Ureter (tissue), 1 donor: ENCODE measurements around the gene TENM3. TPM values are rescaled to one million over a fixed set of nuclear protein-coding genes. Genes with fewer than 3 reads are reported as not detected.

Source experiments
- DNase-seq: peaks from one replicate; pipeline ENCODE4 v3.0.0-alpha.2; 2020; ENCODE audit warnings: low spot score
- total RNA-seq: library from RNA; stranded (reverse); gene quantifications from one replicate; pipeline ENCODE4 v1.2.4, GENCODE V29; 2023
- donor health status: DM: yes; HTN: yes; CAD: no.

The TENM3 gene
- total RNA-seq, 1 donor from 2014 or later: 0.96 TPM

- no peak for DNase-seq
Measured at GRCh38 chr4:182513587-182514291, 270.5 kb downstream of the TENM3 start.

GRCh38 chr4:182518421-182518820, 275.2 kb downstream of the TENM3 start:
- no peak for DNase-seq

- no peak for DNase-seq
Measured at GRCh38 chr4:182519528-182519927, 276.3 kb downstream of the TENM3 start.

DNA sequence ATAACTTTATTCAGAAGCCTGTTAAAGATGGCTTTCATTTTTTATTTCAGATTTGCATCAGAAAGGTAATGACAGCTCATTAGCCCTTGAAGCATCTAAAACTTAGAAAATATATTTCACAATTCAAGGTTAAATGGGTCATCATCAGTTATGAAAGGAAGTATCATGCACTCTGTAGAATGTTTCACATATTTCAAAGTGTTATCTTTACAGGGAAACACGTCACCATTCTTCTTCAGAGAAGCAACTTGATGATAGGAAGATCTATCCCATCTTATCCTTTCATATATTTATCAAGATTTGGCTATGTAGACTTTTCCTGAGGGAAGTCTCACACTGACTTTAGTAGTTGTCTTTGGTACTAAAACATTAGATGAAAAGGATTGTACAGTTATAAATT, 277.8 kb downstream of the TENM3 start:
- DNase-seq: no peak

GRCh38 chr4:182528819-182529218, 285.6 kb downstream of the TENM3 start:
- no peak for DNase-seq

DNA sequence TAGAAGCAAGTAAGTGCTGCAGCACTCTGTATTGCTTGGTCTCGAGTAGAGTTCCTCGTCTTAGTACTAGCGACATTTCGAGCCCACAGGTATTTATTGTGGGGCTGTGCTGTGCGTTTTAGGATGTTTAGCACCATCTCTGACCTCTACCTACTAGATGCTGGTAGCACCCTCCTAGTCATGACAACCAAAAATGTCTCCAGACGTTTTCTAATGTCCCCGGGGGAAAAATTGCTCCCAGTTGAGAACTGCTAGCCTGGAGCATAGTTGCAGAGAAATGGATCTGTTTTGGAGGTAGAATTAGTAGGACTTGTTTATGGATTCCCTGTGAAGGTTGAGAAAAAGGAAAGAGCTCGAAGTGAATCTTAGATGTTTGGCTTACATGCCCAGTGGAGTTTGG, 287.2 kb downstream of the TENM3 start:
- DNase-seq: no peak

- no peak for DNase-seq
Measured at GRCh38 chr4:182531555-182532162, 288.5 kb downstream of the TENM3 start.

GRCh38 chr4:182532441-182532840, 289.2 kb downstream of the TENM3 start:
- no peak for DNase-seq

- no peak for DNase-seq
Measured at GRCh38 chr4:182533964-182534363, 290.8 kb downstream of the TENM3 start.

GRCh38 chr4:182536221-182536811, 293.1 kb downstream of the TENM3 start:
- DNase-seq: no peak

DNA sequence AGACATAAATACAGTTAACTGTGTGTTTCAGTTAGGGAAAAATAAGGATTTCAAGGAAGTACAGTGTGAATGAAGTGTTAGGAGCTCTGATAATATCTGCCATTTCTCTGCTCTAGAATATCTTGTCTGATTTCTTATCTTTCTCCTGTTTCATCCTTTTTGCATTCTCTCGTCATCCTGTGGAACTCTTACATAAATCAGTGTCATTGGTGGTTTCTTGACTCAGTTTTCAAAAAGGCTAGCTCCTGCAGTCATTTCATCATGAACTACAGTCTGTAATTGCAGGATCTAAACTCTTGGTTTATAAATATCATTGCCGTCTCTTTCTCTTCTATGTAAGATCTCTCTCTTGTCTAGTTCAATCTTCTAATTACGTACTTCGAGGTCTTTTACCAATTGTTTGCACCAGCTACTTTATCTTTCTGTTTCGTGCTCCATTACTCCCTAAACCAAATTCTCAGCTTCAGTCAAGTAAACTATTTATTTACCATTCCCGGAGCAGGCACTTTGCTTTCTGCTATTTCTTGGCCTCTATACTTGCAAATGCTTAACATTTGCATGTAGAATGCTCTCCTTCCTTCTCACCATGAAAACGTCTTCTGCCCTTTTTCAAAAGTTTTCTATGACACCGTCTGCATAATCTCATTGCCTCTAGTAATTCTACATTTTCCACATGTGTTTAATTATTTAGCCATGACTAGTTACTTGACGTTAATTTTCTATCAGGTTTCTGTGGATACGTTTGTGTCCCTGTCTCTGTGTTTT, 294.0 kb downstream of the TENM3 start:
- no peak for DNase-seq

GRCh38 chr4:182538031-182538430, 294.8 kb downstream of the TENM3 start:
- DNase-seq: no peak

DNA sequence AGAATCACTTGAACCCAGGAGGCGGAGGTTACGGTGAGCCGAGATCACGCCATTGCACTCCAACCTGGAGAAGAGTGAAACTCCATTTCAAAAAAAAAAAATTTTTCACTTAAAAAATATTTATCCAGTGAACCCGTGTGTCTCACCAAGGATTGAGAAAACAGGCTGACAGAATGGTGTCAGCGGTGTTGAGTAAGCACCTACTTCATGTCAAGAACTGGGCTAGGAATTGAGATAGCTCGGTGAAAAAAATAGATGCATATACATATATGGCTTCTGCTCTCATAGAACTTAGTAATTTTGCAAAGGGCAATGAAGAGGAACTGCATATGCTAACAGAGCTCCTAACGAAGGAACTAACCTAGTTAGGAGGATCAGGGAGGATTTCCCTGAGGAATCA, 297.3 kb downstream of the TENM3 start:
- DNase-seq: no peak

DNA sequence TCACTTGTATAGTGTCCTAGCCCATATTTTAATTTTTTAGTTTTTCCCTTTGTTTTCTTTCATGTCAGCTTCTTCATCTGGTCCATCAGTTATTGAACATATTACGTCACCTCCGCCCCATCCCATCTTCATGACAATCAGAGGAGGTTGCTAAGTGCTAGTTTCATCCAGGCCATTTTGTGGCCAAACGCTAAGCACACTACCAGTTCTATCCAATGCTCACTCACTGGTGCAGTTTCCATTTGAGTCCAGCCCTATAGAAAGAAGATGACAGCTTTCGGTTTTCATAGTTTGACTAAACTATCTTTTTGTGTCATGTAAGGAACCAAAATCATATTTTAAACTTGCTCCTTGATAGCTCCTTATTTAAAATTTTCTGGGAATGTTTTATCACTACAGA, 304.2 kb downstream of the TENM3 start:
- DNase-seq: no peak

GRCh38 chr4:182548156-182548555, 305.0 kb downstream of the TENM3 start:
- no peak for DNase-seq

GRCh38 chr4:182549356-182549755, 306.2 kb downstream of the TENM3 start:
- DNase-seq: no peak

GRCh38 chr4:182552948-182553347, 309.7 kb downstream of the TENM3 start:
- no peak for DNase-seq

DNA sequence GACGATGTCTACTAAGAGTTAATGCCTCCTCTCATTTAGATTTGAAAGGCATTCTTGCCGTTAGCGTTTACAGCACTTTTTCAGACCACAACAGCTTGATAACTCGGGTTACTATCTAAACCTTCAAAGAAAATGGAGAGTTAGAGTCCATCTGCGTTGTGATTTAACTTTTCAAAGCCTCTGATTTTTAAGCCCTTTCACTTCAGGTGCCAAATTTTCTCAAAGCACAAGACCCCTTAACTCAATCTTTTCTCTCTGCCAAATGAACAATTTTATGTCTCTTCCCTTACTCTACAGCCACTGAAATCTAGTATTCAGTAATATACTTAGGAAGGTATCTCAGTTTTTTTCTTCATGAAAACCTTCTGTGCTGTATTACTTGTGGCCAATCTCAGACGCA, 310.5 kb downstream of the TENM3 start:
- no peak for DNase-seq

GRCh38 chr4:182554736-182555135, 311.5 kb downstream of the TENM3 start:
- no peak for DNase-seq

- DNase-seq: no peak
Measured at GRCh38 chr4:182555997-182556418, 312.8 kb downstream of the TENM3 start.

GRCh38 chr4:182556580-182556979, 313.4 kb downstream of the TENM3 start:
- DNase-seq: no peak

- no peak for DNase-seq
Measured at GRCh38 chr4:182560358-182560757, 317.2 kb downstream of the TENM3 start.

DNA sequence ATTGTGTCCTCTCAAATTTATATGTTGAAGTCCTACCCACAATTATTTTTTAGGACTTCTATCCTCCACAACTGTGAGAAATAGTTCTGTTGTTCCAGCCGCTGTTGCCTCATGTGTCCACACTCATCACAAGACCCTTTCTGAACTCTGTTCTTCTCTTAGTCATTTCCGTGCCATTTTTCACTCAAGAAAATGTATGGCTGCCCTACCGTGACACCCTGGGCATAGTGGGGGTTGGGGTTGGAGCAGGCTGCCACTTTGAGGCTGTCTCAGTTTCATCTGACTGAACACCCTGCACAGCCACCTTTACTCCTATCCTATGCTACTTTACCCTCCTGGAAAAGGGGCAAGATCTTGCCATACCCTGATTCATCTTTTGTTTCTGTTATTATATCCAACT, 319.1 kb downstream of the TENM3 start:
- DNase-seq: no peak
